IPS DF 6.9 (cell line): ENCODE results near the gene HOXB4.

Experiments used
- DNase-seq: peaks from one replicate; pipeline ENCODE4 v3.0.0-alpha.2; 2013; ENCODE audit warnings: low read depth, low spot score
- H3K27ac ChIP-seq: one replicate; pipeline ENCODE4 v1.5.1; 2013; ENCODE audit warnings: low read length, control low read depth
- H3K27me3 ChIP-seq: 2 replicates; pipeline ENCODE4 v1.6.1; 2013; ENCODE audit warnings: mild to moderate bottlenecking, low read length; ENCODE audit not compliant: control insufficient read depth, insufficient read depth
- H3K36me3 ChIP-seq: 2 replicates; pipeline ENCODE4 v1.6.1; 2013; ENCODE audit warnings: low read length; ENCODE audit not compliant: control insufficient read depth, insufficient read depth
- H3K4me1 ChIP-seq: 2 replicates; pipeline ENCODE4 v1.6.1; 2013; ENCODE audit warnings: low read length; ENCODE audit not compliant: control insufficient read depth, insufficient read depth
- H3K4me3 ChIP-seq: 2 replicates; pipeline ENCODE4 v1.5.1; 2013; ENCODE audit warnings: mild to moderate bottlenecking, low read length
- H3K9me3 ChIP-seq: 2 replicates; pipeline ENCODE4 v1.6.1; 2013; ENCODE audit warnings: low read length, inconsistent platforms; ENCODE audit not compliant: control insufficient read depth, insufficient read depth
- WGBS: extraction: QIAGEN DNeasy Blood & Tissue Kit; methylation state at CpG from one replicate; pipeline ENCODE4 v1.1.7; 2013; ENCODE audit warnings: mixed read lengths, missing lambda C conversion rate; ENCODE audit not compliant: insufficient read length, insufficient coverage; 5-methylcytosine and 5-hydroxymethylcytosine counted together

Gene HOXB4

DNA sequence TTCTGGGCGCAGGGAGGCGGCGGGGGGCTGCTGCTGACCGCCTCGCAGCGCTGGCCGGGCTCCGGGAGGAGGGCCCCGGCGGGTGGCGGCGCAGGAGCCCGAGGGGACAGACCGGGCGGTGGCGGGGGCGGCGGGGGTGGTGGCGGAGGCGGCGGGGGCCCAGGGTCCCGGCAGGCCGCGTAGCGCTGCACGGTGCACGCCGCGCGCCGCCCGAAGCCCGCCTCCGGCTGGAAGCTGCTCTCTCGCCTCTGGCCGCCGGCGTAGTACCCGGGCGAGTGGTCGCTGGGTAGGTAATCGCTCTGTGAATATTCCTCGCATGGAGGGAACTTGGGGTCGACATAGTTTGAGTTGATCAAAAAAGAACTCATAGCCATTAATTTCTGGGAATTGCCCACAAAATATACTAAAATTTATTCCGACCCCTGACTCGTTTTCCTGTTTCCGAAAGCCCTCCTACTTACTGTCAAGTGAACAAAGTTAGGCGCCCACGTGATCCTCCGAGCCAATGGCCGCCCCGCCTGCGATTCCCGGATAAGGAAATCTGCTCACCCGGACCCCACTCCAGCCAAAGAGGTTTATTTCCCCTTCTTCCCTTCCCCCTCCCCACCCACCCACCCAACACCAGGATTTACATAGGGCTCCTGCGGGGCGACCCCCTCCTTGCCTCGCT is at the start of gene HOXB4:
HOXB4 (minus strand) TSS at position 405 of the 670 bp plus-strand sequence; CDS start at position 374, 31 bp downstream.
- no peak within 1 kb of the TSS for H3K4me3 ChIP-seq
- WGBS = no CpG with 5 or more reads among the region's 58 CpGs
- H3K27ac ChIP-seq = no peak within 1 kb of the TSS
- no peak for DNase-seq
- no peaks in the 10 kb centered on the region for H3K36me3 ChIP-seq
- no peaks in the 10 kb centered on the region for H3K9me3 ChIP-seq
- peaks cover 5% of the 10 kb centered on the region; the same call in 1 of the 2 replicates for H3K4me1 ChIP-seq
- peaks cover 96% of the 10 kb centered on the region for H3K27me3 ChIP-seq

- Histone ChIP-seq H3K27me3 (peaks cover 97% of the 10 kb centered on the region), H3K4me3 (no peak overlapping the region), H3K36me3 (no peaks in the 10 kb centered on the region), H3K9me3 (no peaks in the 10 kb centered on the region), H3K4me1 (peaks cover 5% of the 10 kb centered on the region; the same call in 1 of the 2 replicates), H3K27ac (no peak overlapping the region)
- no CpG with 5 or more reads among the region's 5 CpGs for WGBS
- DNase-seq = no peak
Measured at GRCh38 chr17:48627118-48627597, 49.0 kb upstream of the HOXB4 start.

DNA sequence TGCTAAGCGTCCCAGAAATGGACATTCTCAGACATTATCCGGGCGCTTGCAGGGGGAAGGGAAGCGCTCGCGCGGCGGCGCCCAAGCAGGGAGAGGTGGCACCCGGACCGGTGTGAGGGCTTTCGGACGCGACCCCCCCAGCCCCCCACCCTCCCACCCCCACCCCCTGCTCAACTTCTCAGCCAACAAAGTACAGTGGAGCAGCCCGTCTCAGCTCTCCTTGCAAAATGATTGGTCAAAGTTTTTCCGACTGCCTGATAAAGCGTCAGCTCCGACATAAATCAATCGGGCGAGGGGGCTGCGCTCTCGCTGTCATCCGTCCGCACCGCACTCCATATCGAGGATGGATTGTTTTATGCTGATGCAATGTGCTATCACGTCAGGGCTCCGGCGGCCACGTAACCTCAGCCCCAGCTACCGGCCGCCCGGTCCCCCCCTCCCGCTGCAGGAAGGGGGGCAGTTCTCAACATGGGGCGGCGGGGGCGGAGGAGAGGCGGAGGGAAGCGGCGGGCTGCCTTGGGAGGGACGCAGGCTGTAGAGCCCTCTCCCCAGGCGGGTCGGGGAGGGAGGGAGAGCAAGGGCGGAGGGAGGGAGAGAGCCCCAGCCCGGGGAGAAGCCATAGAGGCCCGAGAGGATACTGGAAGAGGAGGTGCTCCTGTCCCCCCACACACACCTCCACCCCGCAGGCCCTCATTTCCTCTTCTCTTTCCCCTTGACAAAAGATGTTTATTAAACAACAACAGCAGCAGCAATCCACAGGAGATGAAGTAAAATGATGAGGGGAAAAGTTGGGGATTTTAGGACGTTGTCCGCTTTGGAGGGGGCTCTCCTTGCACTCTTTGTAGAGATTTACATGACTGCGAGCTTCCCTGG is 48.3 kb upstream of the HOXB4 start, which contains the start of gene HOXB9:
HOXB9 (minus strand) TSS at position 114 of the 873 bp plus-strand sequence; CDS start at position 25, 89 bp downstream.
- peaks cover 97% of the 10 kb centered on the region for H3K27me3 ChIP-seq
- H3K4me3 ChIP-seq = no peak within 1 kb of the TSS
- H3K4me1 ChIP-seq = peaks cover 2% of the 10 kb centered on the region; the same call in 1 of the 2 replicates

GRCh38 chr17:48625495-48626244 is 47.5 kb upstream of the HOXB4 start:
- WGBS = no CpG with 5 or more reads among the region's 69 CpGs
- H3K36me3 ChIP-seq = no peaks in the 10 kb centered on the region
- DNase-seq = no peak
- H3K4me3 ChIP-seq = no peak overlapping the region
- H3K27me3 ChIP-seq = peaks cover 97% of the 10 kb centered on the region
- H3K4me1 ChIP-seq = 0 out of 2 replicates have a peak, but pooled peaks cover 2% of the 10 kb centered on the region
- H3K27ac ChIP-seq = no peak overlapping the region
- H3K9me3 ChIP-seq = no peaks in the 10 kb centered on the region

More for the DNA sequence above, 48.3 kb upstream of the HOXB4 start, which contains the start of gene HOXB9:
- no peak within 1 kb of the TSS for H3K27ac ChIP-seq
- no peak for DNase-seq
- no peaks in the 10 kb centered on the region for H3K9me3 ChIP-seq
- WGBS = no CpG with 5 or more reads among the region's 50 CpGs
- no peaks in the 10 kb centered on the region for H3K36me3 ChIP-seq

DNA sequence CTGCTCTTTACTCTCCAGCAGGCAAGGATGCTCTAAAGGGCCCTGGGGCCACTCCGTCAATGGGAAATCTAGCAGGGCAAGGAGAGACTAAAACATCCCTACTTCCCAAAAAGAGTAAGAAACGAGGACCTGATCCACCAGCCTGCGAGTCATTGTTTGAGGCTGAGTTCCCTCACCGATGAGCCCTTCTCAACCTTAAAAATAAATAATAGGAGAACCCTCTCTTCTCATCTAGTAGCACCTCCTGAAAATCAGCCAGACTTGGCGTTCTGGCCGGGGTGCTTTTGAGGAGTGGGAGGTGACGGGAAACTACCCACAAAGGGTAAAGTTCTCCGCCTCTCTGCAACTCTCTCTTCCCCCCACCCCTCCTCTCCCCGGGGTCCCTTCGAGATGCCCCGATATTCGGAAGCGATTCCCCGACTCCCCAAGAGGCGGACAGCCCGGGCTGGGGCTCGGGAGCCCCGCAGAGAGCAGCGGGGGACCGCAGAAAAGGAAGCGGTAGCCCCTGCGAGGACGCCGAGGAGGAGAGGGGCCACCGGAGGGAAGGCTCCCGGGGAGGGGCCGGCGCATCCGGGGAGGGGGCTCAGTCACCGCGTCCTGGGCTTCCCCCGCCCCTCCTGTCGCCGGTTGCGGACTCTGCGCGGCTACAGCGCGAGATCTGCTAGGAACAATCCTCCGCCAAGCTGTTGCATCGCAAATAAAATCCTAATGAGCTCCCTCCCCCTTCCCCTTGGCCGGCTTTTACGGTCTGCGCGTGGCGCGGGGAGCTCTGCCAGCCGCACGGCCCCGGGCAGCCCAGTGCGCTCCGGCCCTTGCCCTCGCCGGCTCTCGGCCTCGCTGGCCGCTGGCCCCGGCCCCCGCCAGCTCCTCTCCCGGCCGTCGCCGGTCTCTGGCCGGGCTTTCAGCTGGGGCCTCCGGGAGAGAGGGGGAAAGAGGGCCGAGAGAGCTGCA is 46.7 kb upstream of the HOXB4 start:
- Histone ChIP-seq H3K9me3 (no peaks in the 10 kb centered on the region), H3K27me3 (peaks cover 97% of the 10 kb centered on the region), H3K4me1 (0 out of 2 replicates have a peak, but pooled peaks cover 2% of the 10 kb centered on the region), H3K4me3 (no peak overlapping the region), H3K27ac (no peak overlapping the region), H3K36me3 (no peaks in the 10 kb centered on the region)
- WGBS = no CpG with 5 or more reads among the region's 66 CpGs
- DNase-seq = no peak

DNA sequence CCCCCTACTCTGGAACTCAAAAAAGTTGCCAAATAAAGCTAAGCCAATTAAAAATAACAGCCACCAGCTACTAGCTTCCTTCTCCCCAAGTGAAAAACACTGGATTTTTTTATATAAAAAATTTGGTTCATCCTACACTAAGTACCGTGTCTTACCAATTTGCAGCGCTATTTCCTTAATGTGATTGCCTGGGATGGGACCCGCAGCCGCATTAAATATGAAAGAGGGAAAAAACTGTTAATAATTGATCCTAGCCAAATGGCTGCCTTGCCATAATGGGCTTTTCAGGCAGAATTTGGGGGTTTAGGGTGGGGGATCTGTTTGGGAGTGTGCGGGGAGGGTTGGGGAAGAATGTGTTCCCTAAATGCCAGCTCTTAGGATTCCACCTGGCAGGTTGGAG is 46.0 kb upstream of the HOXB4 start:
- WGBS = no CpG with 5 or more reads among the region's 5 CpGs
- Histone ChIP-seq H3K4me1 (0 out of 2 replicates have a peak, but pooled peaks cover 2% of the 10 kb centered on the region), H3K27me3 (peaks cover 98% of the 10 kb centered on the region), H3K9me3 (no peaks in the 10 kb centered on the region), H3K4me3 (no peak overlapping the region), H3K36me3 (no peaks in the 10 kb centered on the region), H3K27ac (no peak overlapping the region)
- DNase-seq = no peak

- Histone ChIP-seq H3K9me3 (no peaks in the 10 kb centered on the region), H3K36me3 (no peaks in the 10 kb centered on the region), H3K27ac (no peak overlapping the region), H3K27me3 (peaks cover 98% of the 10 kb centered on the region), H3K4me1 (0 out of 2 replicates have a peak, but pooled peaks cover 2% of the 10 kb centered on the region), H3K4me3 (no peak overlapping the region)
- DNase-seq = no peak
- no CpG with 5 or more reads among the region's 4 CpGs for WGBS
Measured at GRCh38 chr17:48623583-48623982, 45.4 kb upstream of the HOXB4 start.

GRCh38 chr17:48622857-48623256 is 44.7 kb upstream of the HOXB4 start:
- no peaks in the 10 kb centered on the region for H3K36me3 ChIP-seq
- H3K4me1 ChIP-seq = 0 out of 2 replicates have a peak, but pooled peaks cover 2% of the 10 kb centered on the region
- DNase-seq = no peak
- H3K9me3 ChIP-seq = no peaks in the 10 kb centered on the region
- H3K4me3 ChIP-seq = no peak overlapping the region
- WGBS = no CpG with 5 or more reads among the region's 11 CpGs
- H3K27ac ChIP-seq = no peak overlapping the region
- H3K27me3 ChIP-seq = peaks cover 97% of the 10 kb centered on the region
